ENCODE results near the gene PPFIA2.

The PPFIA2 gene

DNA sequence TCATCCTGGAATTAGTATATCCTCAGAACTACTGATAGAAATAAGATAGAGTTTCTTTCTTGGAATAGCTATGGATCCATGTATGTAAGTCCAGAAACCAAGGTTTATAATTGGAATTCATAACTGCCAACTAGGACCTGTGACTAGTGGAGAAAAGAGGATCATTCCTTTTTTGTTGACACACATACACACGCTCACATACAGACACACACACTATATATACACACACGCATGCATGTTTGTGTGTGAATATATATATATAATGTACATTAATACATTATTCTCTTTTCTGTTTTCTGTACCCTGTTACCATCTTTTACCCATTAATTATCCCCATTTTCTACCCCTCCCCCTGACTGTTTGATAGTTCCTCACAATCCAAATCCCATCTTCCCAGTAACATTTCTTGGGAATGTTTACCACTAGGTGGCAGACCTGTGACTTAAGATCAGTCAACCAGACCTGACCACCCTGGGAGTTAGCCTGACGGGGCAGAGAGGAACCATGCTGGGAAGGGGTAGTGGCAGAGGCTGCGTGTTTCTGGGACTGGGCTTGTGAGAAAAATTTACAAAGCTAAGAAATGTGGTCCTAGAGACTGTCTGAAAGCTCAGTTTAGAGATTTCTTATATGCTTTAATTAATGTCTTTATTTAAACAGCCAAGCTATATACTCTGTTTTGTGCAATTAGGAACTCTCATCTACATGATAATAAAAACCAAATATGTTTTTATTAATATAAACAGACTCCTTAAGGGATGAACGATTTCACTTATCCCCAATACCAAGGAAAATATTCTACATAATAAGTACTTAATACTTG lies 308.0 kb downstream of the PPFIA2 start:
- H3K27ac ChIP-seq = peak overlapping the region; percentile 37; the same call in 1 of the 2 replicates
- TF ChIP-seq ZFX (IDR thresholded peaks at IDR 0.05) = no peak
- TF ChIP-seq, protein P1, sequence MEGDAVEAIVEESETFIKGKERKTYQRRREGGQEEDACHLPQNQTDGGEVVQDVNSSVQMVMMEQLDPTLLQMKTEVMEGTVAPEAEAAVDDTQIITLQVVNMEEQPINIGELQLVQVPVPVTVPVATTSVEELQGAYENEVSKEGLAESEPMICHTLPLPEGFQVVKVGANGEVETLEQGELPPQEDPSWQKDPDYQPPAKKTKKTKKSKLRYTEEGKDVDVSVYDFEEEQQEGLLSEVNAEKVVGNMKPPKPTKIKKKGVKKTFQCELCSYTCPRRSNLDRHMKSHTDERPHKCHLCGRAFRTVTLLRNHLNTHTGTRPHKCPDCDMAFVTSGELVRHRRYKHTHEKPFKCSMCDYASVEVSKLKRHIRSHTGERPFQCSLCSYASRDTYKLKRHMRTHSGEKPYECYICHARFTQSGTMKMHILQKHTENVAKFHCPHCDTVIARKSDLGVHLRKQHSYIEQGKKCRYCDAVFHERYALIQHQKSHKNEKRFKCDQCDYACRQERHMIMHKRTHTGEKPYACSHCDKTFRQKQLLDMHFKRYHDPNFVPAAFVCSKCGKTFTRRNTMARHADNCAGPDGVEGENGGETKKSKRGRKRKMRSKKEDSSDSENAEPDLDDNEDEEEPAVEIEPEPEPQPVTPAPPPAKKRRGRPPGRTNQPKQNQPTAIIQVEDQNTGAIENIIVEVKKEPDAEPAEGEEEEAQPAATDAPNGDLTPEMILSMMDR (conservative IDR thresholded peaks at IDR 0.05) = peak; percentile 59

DNA sequence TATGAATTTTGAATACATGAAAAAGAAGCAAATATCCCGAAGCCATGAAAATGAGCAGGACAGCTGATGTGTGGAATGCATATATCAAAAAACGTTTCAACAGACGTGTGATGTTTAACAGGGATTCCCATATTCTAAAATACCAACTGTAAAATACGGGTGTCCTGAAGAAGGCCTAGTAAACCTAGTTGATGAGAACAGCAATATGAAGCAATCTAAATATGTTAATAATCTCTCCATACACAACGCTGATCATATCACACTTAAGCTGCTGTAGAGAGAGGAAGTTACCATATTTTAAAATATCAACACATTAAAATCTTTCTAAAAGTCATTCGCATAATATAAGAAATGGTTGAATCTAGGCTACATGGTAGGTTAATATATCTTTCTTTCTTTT lies 317.5 kb downstream of the PPFIA2 start:
- H3K27ac ChIP-seq = no peak overlapping the region
- TF ChIP-seq, protein P1 (conservative IDR thresholded peaks at IDR 0.05) = no peak
- no peak for TF ChIP-seq ZFX (IDR thresholded peaks at IDR 0.05)

DNA sequence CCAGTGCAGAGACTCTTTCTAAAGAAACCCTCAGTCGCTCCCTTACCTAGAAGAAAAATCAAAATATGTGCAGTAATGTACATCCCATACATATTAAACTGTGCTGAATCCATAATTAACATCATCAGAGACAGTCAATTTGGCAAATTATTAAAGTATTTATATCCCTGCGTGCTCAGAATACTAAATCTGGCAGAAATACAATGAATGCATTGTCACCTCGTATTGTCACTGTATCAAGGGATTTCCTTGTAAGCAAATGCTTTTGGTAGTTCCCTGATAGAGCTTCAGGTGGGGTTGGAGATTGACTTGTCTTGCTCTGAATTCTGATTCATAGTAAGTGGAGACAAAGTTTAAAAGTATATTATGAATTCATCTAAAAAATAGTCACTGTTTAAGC lies 319.1 kb downstream of the PPFIA2 start:
- TF ChIP-seq, protein P1 (conservative IDR thresholded peaks at IDR 0.05) = no peak
- no peak for TF ChIP-seq ZFX (IDR thresholded peaks at IDR 0.05)
- H3K27ac ChIP-seq = no peak overlapping the region

- TF ChIP-seq, protein P1 (conservative IDR thresholded peaks at IDR 0.05) = no peak
- no peak for TF ChIP-seq ZFX (IDR thresholded peaks at IDR 0.05)
- no peak overlapping the region for H3K27ac ChIP-seq
These were observed 319.8 kb downstream of the PPFIA2 start for GRCh38 chr12:81439344-81439743.

DNA sequence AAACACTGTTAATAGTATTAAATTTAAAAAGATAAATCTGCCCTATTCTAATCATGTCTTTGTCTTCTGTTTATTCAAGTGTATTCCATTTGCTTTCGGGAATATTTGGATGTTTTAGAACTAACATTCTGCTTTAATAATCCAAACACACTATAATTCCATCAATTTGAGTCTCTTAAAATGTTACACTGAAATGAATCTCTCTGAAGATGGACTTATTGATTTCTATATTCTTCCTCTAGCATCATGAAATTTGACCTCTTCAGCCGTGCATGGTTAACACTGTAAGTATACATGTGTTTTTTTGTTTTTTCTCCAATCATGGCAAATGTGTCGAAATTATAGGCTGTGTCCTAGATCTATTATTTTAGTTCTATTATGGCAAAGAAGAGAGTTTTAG lies 342.1 kb downstream of the PPFIA2 start:
- TF ChIP-seq ZFX (IDR thresholded peaks at IDR 0.05) = no peak
- TF ChIP-seq, protein P1 (conservative IDR thresholded peaks at IDR 0.05) = no peak
- no peak overlapping the region for H3K27ac ChIP-seq

DNA sequence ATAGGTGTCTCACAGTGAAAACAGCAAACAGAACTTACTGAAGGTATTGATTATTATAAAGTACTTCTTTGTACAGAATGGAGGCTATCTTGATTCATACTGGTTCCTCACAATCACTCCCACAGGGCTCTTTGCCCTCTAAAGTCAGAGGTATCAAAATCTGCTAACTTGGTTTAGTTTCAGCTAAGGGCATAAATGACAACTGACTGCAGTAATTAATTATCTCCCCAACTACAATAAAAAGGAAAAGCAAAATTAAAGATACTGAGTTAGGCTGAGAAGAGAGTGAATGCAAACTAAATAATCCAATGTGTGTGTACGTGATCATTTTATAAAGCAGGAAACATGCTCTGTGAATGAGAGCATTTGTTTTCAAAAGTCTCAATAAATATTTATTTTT lies 342.6 kb downstream of the PPFIA2 start:
- no peak for TF ChIP-seq ZFX (IDR thresholded peaks at IDR 0.05)
- TF ChIP-seq, protein P1 (conservative IDR thresholded peaks at IDR 0.05) = no peak
- no peak overlapping the region for H3K27ac ChIP-seq

DNA sequence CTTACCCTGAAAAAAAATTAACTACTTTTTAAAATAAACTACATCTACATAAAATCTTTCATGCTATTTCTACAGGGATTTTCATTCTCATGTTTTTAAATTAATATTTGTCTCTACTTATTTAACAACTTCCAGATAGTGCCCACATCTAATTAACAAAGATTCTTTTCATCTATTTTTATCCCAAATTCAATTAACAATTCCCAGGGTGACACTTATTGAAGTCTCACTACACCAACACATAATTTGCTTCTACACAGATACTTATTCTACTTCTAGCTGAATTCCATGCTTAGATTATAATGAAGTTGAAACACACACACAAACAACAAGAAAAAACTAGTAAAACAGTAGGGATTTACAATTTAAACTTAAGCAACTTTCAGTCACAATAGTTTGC lies 344.7 kb downstream of the PPFIA2 start:
- no peak overlapping the region for H3K27ac ChIP-seq
- no peak for TF ChIP-seq ZFX (IDR thresholded peaks at IDR 0.05)
- TF ChIP-seq, protein P1 (conservative IDR thresholded peaks at IDR 0.05) = no peak
